Activated CD8-positive, alpha-beta memory T cell treated with anti-CD3 and anti-CD28 coated beads for 48 hours (primary cell): ENCODE results near the gene MED25.

ENCODE experiments used
- DNase-seq, 3 experiments: peaks; one replicate each; pipeline ENCODE4 v3.0.0-alpha.2; 2020; ENCODE audit warnings: low read depth in 2 of 3, low spot score in 2 of 3

MED25 gene

DNA sequence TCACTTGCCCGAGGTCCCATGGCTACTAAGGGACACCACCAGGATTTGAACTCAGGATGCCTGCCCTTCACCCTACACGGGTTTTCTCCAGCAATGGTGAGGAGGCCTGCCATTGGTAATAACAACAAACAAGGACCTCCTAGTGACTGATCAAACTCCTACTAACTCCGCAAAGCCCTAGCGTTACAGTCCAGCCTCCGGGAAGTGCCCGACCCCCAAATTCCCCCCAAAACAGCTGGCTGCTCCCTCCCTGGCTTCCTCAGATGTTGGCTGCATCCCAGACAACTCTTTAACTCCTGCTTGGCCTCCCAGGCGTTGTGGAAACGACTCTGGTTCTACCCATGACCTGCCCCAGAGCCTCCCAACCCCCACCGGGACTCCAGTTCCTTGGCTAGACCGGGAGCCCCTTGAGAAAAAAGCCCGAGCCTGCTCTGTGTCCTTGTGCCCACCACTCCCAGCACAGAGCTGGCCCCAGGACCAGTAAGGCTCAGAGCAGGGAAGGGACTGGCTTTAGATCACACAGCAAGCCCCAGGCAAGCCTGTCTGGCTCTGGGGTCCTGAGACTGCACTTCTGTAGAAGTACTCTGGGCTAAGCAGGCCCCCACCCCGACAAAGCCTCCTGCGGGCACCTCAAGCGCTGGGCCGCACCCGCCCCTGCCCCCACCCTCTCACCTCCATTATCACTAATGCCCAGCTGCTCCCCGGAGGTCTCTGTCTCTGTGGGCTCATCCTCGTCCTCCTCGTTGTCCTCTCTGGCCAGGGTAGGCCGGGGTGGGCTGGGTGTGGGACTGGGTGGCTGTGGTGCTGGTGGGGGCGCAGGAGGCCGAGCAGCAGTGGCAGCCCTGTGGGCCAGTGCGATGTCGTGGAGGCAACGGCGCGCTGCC lies 54.4 kb downstream of the MED25 start:
- no peak for DNase-seq

DNA sequence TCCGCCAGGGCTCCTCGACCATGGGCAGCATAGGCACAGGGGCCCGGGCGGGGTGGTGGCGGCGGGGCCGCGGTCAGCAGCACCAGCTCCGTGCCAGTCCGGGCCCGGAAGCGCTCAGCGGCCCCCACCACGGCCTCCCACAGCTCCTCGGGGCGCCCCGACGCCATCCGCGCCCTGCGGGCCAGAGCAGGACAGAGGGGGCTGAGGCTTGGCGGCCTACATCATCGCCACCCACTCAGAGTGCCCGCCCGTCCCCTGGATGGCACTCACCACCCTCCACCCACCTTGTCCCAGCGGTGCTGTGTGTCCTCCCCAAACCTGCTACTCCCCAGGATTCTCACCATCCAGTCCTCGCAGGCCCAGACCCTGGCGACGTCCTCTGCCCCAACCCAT lies 55.0 kb downstream of the MED25 start:
- DNase-seq = no peak

GRCh38 chr19:49873834-49874233 lies 55.7 kb downstream of the MED25 start:
- DNase-seq = no peak

DNA sequence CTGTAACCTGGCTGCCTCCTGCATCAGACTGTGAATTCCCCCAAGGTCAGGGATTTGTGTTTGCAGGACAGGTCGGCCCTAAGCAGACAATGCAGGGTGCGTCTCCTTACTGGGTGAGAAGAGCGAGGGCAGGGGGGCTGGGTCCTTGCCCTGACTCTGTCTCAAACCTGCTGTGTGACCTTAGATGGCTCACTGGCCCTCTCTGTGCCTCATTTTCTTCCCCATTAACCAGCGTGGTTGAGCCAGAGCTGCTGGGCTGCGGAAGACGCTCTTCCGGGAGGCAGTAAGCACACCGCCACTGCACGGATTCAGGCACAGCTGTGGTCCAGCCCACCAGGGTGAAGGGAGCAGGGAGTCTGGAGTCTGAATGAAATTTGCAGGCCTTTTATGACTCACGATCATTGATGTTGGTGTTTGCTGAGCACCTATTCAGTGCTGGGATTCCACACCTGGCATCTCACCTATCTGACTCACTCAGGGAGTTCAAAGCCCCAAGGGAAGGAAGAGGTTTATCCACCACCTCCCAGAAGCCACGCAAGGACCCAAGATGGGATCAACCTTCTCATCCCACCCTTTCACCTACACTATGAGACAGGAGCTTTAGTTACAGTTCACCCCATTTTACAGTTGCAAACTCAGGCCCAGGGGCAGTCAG lies 56.5 kb downstream of the MED25 start:
- no peak for DNase-seq

GRCh38 chr19:49875177-49875576 lies 57.1 kb downstream of the MED25 start:
- DNase-seq = no peak

DNA sequence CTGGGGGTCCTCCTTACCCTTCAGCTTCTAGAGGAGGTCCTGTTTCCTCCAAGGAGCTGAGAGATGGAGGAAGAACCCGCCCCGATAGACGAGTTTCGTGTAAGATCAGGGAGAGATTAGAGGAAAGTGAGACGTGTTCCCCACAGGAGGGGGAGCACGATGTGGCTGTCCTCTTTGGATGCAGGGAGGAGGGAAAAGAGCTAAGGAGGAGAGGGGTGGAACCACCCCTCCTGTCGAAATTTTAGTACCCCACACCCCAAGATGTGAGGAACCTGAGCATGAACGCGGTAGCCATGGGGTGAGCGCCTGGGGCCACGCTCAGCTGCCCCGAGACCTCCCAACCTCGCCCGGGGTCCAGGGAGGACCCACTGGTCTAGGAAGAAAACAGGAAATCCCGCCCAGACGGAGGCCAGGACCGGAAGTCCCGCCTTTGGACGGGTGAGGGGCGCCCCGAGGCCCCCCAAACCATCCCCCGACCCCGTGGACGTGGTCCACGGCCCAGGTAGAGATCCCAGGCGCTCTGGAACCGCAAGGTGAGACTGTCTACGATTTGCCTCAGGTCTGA lies 57.9 kb downstream of the MED25 start:
- DNase-seq = peak in 1 of 3 experiments; percentile 37

GRCh38 chr19:49876422-49877019 lies 58.4 kb downstream of the MED25 start:
- DNase-seq = peak; percentile 84 to 95 (median 88)

DNA sequence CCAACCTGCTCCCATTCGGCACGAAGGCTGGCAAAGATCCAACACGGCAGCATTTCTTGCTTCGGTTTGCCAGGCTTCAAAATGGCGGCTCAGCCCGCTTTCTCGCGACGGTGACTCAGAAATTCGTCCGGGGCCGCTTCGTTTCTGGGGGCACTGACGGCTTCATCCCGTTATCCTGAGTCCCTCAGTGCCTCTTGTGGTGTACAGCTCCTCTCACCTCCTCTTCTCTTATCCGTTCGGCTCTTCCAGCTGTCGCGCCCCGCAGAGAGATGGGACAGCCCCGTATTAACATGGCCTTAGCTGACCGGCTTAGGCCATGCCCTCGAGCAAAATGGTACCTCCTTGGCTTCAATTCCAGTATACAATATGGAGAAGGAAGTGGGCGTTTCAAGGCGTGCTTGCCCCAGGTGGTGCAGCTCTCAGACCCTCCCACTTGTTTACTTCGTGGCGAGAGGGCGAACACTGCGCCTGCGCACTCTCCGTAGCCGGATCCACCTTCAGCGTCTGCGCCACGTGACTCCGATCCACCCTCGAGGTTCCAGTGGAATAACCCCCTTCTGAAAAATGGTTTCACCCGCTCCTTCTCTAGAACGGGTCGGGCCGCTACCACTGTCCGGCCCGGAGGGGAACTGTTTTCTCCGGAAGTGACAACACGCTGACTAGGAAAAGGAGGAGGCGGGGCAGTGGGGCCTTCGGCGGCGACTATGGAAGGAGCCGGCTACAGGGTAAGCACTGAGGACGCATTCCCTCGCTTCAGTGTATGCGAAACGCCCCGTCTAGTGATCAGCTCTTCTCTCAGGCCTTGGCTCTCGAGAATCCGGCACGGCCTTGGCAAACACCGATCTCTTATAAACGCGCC lies 59.2 kb downstream of the MED25 start, which contains the start of the genes AKT1S1 and TBC1D17:
TSS of gene AKT1S1 (minus strand) at position 336 of the 859 bp plus-strand sequence. CDS start 4,060 bp downstream, outside the sequence.
TSS of gene TBC1D17 (plus strand) at position 683 of the 859 bp plus-strand sequence. CDS start at position 705, 22 bp downstream.
- DNase-seq = peak; percentile 84 to 97 (median 88)

DNA sequence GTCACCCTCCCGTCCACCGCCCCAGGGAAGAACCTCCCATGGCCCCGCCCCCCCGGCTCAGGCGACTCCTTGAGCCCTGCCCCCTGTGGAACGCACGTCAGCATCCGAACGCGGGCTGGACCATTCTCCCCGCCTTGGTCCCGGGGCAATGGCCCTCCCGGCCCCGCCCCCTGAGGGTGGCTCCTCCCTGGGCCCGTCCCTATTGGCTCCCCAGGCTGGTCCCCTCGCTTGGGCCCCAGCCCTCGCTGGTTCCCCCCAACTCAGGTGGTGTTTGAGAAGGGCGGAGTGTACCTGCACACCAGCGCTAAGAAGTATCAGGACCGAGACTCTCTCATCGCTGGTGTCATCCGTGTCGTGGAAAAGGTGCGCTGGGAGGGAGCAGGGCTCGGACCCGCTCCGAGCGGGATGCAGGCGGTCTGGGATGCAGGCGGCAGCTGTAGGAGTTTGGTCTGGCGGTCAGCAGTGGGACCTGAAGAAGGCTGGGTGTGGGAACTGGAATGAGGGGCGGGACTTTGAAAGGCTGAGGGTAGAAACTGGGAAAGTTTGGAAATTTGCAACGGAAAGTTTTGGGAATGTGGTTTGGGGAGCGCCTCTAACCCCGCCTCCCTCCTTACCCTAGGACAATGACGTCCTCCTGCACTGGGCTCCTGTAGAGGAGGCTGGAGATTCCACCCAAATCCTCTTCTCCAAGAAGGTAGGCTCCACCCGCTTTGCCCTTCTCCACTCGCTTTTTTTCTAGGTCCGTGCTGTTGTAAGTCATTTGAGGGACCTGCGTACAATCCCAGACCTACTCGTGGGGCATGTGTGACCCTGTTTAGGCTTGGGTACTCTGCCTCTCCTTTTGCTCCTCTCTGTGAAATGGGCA lies 60.0 kb downstream of the MED25 start:
- peak; percentile 95 to 97 (median 97) for DNase-seq

- DNase-seq = no peak
Observed at GRCh38 chr19:49878744-49879070, 60.6 kb downstream of the MED25 start.

DNA sequence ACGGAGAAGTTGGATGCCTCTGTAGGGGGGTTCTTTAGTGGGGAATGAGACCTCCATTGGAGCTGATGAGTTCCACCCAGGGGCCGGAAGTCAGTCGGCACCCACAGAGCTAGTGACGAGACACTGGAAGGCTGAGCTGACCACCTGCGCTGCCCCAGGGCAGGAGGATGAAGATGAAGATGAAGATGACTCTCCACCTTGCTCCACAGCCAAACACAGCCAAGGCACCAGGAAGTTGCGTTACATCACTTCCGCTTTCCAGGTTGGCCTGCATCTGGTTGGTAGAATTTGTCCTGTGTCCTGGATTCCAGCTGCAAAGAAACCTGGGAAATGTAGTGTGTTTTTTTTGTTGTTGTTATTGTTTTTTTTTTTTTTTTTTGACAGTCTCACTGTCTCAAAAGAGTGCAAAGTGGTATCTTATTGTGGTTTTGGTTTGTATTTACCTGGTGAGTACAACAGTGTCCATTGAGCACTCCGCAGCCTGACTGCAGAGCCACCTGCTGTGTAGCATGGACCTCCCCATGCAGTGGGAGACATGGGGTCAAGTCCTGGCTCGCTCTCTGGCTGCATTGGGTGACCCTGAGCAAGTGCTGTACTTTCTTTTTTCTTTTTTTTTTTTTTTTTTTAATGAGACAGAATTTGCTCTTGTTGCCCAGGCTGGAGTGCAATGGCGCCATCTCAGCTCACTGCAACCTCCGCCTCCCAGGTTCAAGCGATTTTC lies 61.3 kb downstream of the MED25 start:
- DNase-seq = no peak

DNA sequence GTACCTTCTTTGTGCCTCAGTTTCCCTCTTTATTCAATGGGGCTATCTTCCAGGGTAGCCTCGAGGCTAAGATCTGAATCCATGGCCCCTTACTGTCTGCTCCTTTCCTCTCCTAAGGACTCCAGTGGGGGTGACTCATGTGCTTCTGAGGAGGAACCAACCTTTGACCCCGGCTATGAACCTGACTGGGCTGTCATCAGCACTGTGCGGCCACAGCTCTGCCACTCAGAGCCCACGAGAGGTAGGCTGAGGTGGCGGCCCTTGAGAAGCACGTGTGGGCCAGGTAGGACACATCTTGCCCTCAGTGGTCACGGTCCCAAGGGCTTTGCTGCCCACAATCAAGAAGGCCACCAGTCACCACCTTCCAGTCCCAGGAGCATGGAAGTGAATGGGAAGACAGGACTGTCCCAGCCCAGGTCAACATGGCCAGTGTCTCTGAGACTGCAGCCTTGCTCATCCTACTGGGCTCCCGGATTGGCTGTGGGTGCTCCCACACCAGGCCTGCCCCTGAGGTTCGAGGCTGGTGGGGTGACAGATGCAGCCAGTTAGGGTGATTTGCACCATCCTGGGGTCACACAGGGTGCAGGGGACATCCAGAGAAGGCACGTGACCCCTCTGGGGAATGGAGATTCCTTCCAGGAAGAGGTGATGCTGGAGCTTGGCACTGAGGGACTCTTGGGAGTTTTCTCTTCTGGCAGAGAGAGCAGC lies 62.2 kb downstream of the MED25 start:
- no peak for DNase-seq

GRCh38 chr19:49881186-49881585 lies 63.1 kb downstream of the MED25 start:
- DNase-seq = no peak

GRCh38 chr19:49881672-49882394 lies 63.7 kb downstream of the MED25 start:
- DNase-seq = no peak

DNA sequence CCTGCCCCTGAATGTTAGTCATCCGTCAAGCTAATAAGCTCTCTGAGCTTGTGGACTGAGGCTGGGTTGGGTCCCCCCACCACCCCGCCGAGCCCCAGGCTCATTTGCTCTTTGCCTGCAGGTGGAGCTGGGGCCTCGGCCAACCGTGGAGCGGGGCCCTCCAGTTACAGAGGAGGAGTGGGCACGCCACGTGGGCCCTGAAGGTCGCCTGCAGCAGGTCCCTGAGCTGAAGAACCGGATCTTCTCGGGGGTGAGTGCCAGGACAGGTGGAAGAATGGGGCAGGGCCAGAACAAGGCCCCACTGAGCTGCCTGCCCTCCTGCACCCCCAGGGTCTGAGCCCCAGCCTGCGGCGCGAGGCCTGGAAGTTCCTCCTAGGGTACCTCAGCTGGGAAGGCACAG lies 64.6 kb downstream of the MED25 start:
- DNase-seq = no peak

- DNase-seq = no peak
Observed at GRCh38 chr19:49883094-49883493, 65.0 kb downstream of the MED25 start.

DNA sequence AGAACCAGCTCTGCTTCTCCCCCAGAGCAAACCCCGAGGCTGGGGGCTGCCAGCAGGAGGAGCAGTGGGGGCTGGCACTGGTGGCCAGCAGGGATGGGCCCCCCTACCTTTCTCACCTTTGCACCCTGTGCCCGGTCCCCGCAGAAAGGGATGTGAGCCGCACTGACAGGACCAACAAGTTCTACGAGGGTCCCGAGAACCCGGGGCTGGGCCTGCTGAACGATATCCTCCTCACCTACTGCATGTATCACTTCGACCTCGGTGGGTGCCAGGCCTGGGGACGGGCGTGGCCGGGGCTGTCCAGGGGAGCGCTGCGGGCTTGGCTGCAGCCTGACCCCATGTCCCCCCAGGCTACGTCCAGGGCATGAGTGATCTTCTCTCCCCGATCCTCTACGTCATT lies 66.0 kb downstream of the MED25 start:
- DNase-seq = no peak

GRCh38 chr19:49884760-49885159 lies 66.7 kb downstream of the MED25 start:
- no peak for DNase-seq
